ENCODE data around the gene SEMA4B.

DNA sequence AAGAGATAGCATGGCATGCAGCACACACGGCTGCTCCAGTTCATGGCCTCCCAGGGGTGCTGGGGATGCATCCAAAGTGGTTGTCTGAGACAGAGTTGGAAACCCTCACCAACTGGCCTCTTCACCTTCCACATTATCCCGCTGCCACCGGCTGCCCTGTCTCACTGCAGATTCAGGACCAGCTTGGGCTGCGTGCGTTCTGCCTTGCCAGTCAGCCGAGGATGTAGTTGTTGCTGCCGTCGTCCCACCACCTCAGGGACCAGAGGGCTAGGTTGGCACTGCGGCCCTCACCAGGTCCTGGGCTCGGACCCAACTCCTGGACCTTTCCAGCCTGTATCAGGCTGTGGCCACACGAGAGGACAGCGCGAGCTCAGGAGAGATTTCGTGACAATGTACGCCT lies 27.8 kb downstream of the SEMA4B start:
- TF ChIP-seq, protein P1, sequence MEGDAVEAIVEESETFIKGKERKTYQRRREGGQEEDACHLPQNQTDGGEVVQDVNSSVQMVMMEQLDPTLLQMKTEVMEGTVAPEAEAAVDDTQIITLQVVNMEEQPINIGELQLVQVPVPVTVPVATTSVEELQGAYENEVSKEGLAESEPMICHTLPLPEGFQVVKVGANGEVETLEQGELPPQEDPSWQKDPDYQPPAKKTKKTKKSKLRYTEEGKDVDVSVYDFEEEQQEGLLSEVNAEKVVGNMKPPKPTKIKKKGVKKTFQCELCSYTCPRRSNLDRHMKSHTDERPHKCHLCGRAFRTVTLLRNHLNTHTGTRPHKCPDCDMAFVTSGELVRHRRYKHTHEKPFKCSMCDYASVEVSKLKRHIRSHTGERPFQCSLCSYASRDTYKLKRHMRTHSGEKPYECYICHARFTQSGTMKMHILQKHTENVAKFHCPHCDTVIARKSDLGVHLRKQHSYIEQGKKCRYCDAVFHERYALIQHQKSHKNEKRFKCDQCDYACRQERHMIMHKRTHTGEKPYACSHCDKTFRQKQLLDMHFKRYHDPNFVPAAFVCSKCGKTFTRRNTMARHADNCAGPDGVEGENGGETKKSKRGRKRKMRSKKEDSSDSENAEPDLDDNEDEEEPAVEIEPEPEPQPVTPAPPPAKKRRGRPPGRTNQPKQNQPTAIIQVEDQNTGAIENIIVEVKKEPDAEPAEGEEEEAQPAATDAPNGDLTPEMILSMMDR (IDR thresholded peaks at IDR 0.05) = no peak
- TF ChIP-seq POLR2A (IDR thresholded peaks at IDR 0.05) = no peak

Data from lower leg skin (tissue), 3 donors.